Activated naive CD4-positive, alpha-beta T cell treated with anti-CD3 and anti-CD28 coated beads, Interleukin-2, amount 50 U/mL, for 72 hours (primary cell): ENCODE data around the gene TMEM97. TPM values are rescaled to one million over a fixed set of nuclear protein-coding genes. Genes with fewer than 3 reads are reported as not detected.

Experiments
- ATAC-seq, 2 donors: fragments of 150-1000 bp; cut with Tn5 transposase; 2 replicates each; pipeline ENCODE4 v1.10.0; 2021; ENCODE audit warnings: mild to moderate bottlenecking in 2 of 2, moderate library complexity in 2 of 2
- DNase-seq, 2 donors: peaks; one replicate each; pipeline ENCODE4 v3.0.0; 2021 to 2022; ENCODE audit warnings: low spot score in 2 of 2
- H3K27ac Mint-ChIP-seq, 2 donors: one replicate each; pipeline ENCODE4 v1.8.0; 2022; ENCODE audit warnings: mild to moderate bottlenecking in 2 of 2, mixed read lengths in 2 of 2
- H3K36me3 Mint-ChIP-seq, 2 donors: one replicate each; pipeline ENCODE4 v1.8.0; 2022; ENCODE audit warnings: mixed read lengths in 2 of 2
- H3K9me3 Mint-ChIP-seq, 2 donors: one replicate each; pipeline ENCODE4 v1.8.0; 2022; ENCODE audit warnings: mixed read lengths in 2 of 2
- total RNA-seq, 2 donors: library from RNA; stranded (reverse); gene quantifications; one replicate each; pipeline ENCODE4 v1.2.3, GENCODE V29; 2022

The TMEM97 gene
- total RNA-seq, 2 donors from 2014 or later: 24.5 to 31.1 TPM

DNA sequence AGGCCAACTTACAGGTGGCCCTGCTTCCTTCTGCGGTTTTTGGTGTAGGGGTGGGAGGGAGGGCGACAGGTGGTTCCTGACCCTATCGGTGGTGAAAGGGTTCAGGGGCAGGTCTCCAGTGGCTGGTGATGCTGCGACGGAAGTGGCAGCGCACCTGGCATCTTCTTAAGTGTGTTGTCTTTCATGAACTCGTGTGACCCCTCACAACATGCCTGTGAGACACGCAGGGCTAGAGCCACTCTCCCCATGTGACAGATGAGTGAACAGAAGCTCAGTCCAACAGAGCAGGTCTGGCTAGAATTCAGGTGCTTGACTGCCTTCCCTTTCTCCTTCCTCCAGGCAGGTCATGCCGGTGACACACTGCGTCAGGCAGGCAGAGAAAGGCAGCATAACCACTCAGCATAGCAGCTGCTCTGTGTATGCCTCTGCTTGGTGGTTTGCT is 24.5 kb downstream of the TMEM97 start:
- H3K9me3 Mint-ChIP-seq: no peaks in the 10 kb centered on the region
- H3K36me3 Mint-ChIP-seq: peaks cover 0 to 2% of the 10 kb centered on the region in 2 donors
- peak overlapping the region in 1 of 2 donors; percentile 38 for H3K27ac Mint-ChIP-seq
- DNase-seq: no peak
- ATAC-seq: peak in 1 of 2 donors; percentile 19

DNA sequence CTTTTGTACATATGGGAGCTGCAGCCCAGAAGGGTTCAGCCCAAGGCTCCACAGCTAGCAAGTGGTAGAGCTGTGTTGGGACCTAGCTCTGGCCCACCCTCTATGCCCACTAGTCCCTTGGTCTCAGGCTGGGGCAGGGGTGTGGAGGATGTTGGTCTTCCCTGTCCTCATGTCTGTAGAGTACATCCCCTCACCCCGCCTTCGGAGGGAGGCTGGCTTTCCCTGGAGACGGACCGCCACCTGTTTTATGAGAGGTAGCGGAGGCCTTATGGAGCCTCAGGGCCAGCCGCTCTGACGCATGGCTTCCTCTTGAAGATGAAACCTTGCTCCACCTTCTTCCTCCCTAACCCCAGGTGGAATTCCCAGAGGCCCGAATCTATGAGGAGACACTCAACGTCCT is 25.0 kb downstream of the TMEM97 start:
- H3K27ac Mint-ChIP-seq: peak overlapping the region; percentile 22 to 38
- no peaks in the 10 kb centered on the region for H3K36me3 Mint-ChIP-seq
- H3K9me3 Mint-ChIP-seq: no peaks in the 10 kb centered on the region
- DNase-seq (no peak), ATAC-seq (peak in 1 of 2 donors; percentile 18)

GRCh38 chr17:28344435-28344901 is 25.5 kb downstream of the TMEM97 start:
- H3K36me3 Mint-ChIP-seq: no peaks in the 10 kb centered on the region
- H3K27ac Mint-ChIP-seq: peak overlapping the region; percentile 22 to 38
- H3K9me3 Mint-ChIP-seq: no peaks in the 10 kb centered on the region

GRCh38 chr17:28345419-28346198 is 26.6 kb downstream of the TMEM97 start:
- peak overlapping the region; percentile 51 to 72 for H3K27ac Mint-ChIP-seq
- ATAC-seq: peak in 1 of 2 donors; percentile 15

More at GRCh38 chr17:28344435-28344901, 25.5 kb downstream of the TMEM97 start:
- DNase-seq (no peak), ATAC-seq (peak in 1 of 2 donors; percentile 25)

GRCh38 chr17:28346199-28346580 is 27.2 kb downstream of the TMEM97 start:
- Mint-ChIP-seq H3K27ac (peak overlapping the region; percentile 51 to 72), H3K9me3 (no peaks in the 10 kb centered on the region), H3K36me3 (no peaks in the 10 kb centered on the region)
- no peak for DNase-seq
- no peak for ATAC-seq

More at GRCh38 chr17:28345419-28346198, 26.6 kb downstream of the TMEM97 start:
- no peak for DNase-seq
- Mint-ChIP-seq H3K9me3 (no peaks in the 10 kb centered on the region), H3K36me3 (no peaks in the 10 kb centered on the region)

DNA sequence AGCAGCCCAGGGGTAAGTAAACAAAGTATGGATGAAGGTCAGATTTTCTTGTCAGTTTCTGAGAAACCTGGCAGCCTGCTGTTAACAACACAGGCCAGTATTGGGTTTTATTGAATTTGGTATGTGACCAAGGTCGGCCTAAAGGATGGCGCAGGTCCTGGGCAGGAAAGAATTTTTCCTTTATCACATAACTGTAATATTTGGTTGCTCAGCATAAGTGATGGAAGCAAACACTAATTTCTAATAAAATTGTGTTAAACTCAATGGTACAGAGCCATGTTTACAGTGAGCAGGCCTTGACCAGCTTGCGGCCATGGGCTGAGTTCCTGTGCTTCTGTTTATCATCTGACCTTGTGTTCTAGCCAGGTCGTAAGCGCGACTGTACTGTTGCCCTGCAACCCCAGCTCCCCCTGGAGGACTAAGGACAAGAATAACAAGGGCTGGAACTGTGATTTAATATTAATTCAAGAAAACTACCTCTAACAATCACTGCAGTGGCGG is 27.8 kb downstream of the TMEM97 start:
- DNase-seq (no peak), ATAC-seq (no peak)
- no peaks in the 10 kb centered on the region for H3K9me3 Mint-ChIP-seq
- peak overlapping the region; percentile 51 to 72 for H3K27ac Mint-ChIP-seq
- H3K36me3 Mint-ChIP-seq: no peaks in the 10 kb centered on the region

GRCh38 chr17:28347261-28347891 is 28.4 kb downstream of the TMEM97 start:
- Mint-ChIP-seq H3K27ac (peak overlapping the region in 1 of 2 donors; percentile 27), H3K36me3 (no peaks in the 10 kb centered on the region), H3K9me3 (no peaks in the 10 kb centered on the region)
- DNase-seq (no peak), ATAC-seq (no peak)

GRCh38 chr17:28348979-28349378 is 30.0 kb downstream of the TMEM97 start:
- no peaks in the 10 kb centered on the region for H3K36me3 Mint-ChIP-seq
- ATAC-seq (no peak), DNase-seq (no peak)
- H3K9me3 Mint-ChIP-seq: no peaks in the 10 kb centered on the region
- no peak overlapping the region for H3K27ac Mint-ChIP-seq

DNA sequence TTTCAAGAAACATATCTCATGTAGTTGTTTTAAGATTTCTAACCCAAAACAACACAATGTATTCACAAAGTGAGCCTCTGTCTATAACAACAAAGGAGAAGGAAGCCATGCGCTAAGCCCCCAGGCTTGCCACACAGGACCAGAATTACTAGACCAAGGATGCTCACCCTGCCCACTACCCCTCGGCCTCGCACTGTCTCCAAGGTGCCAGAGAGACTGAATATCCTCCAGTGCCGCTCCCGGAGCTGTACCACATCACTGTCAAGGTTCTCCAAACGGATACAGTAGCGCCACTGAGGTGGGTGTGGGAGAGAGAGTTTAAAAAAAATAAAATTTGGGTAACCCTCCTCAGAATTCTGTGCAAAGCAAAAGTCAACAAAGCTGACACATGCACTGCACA is 31.3 kb downstream of the TMEM97 start:
- no peak for ATAC-seq
- H3K36me3 Mint-ChIP-seq: no peaks in the 10 kb centered on the region
- H3K9me3 Mint-ChIP-seq: no peaks in the 10 kb centered on the region
- no peak for DNase-seq
- peak overlapping the region in 1 of 2 donors; percentile 10 for H3K27ac Mint-ChIP-seq

- ATAC-seq (peak; percentile 99 to 100), DNase-seq (peak; percentile 96)
- H3K36me3 Mint-ChIP-seq: peaks cover 7 to 32% of the 10 kb centered on the region in 2 donors
- no peaks in the 10 kb centered on the region for H3K9me3 Mint-ChIP-seq
- H3K27ac Mint-ChIP-seq: peak within 1 kb of the TSS; percentile 96 to 99
Measured at GRCh38 chr17:28357061-28357900, 38.3 kb downstream of the TMEM97 start, which contains the start of gene POLDIP2. Gene POLDIP2, minus strand, starts transcription at chr17:28357527. Its CDS starts 79 bp downstream, at chr17:28357448.

GRCh38 chr17:28357901-28358197 is 38.8 kb downstream of the TMEM97 start:
- Mint-ChIP-seq H3K27ac (peak overlapping the region; percentile 96 to 99), H3K9me3 (no peaks in the 10 kb centered on the region), H3K36me3 (peaks cover 7 to 32% of the 10 kb centered on the region in 2 donors)
- ATAC-seq (no peak), DNase-seq (no peak)

DNA sequence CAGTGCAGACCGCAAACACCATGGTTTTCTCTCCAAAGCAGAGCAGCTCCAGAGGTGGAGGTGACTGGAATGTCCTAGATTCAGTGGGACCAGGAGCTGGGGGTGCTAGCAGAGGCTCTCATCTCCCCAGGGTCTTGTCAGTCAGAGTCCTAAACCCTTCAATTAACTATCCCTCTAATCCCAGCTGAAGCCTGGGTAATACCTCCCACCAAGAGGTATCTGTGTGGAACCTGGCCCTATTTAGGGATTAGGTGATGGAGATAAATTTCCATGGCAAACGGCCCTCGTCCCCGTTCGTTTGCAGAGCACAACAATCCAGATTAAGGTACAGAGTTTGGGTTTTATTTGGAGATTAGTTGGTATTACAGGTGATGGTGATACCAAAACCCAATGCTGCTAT is 44.2 kb downstream of the TMEM97 start:
- ATAC-seq (no peak), DNase-seq (no peak)
- Mint-ChIP-seq H3K9me3 (no peaks in the 10 kb centered on the region), H3K36me3 (peaks cover 0 to 15% of the 10 kb centered on the region in 2 donors), H3K27ac (peak overlapping the region in 1 of 2 donors; percentile 7)

DNA sequence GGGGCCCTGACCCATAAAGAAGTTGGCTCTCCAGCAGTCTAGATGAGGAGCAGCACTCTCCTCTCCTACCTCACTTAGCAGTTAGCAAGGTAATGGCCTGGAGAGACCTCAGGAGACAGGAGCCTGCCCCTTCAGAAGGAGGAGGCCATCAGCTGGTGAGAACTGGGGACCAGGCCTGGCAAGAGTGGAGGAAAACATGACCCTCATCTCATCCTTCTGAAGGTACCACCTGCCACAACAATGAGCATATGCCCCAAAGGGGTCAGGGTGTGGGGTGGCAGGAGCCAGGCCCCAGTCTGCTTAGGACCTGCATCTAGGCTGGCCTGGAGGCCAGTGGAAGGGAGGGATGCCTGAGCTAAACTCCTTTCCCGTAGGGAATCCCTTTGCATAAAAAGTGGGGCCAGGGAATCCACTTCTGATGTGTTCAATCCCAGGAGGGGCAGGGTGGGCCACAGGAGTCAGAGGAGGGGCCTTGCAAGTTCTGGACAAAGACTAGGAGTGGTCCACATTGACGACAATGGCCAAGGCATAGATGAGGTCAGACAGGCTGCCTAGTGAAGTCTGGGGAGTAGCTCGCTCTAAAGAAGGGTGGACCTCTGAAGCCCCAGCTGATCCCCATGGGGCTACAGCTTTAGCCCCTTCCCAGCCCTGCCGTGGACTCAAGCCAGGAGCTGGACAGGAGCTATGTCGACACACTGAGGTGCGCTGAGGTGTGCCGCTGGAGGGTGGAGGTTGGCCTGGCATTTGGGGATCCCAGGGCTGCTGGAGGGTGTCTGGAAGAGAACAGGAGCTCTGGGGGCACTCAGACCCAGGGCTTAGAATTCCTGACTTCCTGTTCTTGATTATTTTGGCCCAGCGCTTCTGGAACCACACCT is 45.0 kb downstream of the TMEM97 start:
- ATAC-seq: no peak
- no peaks in the 10 kb centered on the region for H3K9me3 Mint-ChIP-seq

DNA sequence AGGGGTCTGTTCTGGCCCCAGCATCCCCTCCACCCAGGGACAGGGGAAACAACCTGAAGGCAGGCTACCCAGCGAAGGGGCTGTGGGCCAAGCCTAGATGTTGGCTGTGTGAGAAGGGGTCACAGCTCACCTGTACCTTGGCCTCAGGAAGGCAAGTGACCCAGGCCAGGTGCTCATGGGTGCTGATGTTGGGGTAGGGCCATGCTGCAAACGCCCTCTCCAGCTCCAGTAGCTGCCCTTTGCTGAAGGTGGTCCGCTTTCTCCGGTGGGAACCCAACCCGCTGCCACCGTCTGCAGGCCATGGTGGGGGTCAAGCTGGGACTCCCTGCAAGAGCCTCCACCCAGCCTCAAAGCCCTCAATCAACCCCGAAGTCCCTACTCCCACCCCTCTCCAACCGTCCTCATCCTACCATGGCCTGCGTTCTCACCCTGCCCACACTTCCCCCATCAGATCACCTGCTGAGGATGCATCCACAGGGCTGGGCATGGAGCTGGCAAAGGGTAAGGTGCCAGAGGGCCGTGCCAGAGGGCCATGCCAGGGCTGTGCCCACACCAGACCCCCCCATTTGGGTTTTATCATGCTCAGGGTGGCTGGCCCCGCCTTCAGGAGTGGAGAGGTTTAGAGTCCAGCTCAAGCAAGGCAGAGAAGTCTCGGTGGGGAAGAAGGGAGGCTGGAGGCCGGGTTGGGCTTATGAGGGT is 45.8 kb downstream of the TMEM97 start, which contains the start of gene SEBOX:
TSS of gene SEBOX (minus strand) at position 535 of the 699 bp plus-strand sequence. CDS start at position 487, 48 bp downstream.
- ATAC-seq: no peak
- DNase-seq: no peak

More for the DNA sequence above, 45.0 kb downstream of the TMEM97 start:
- H3K36me3 Mint-ChIP-seq: peaks cover 0 to 14% of the 10 kb centered on the region in 2 donors
- H3K27ac Mint-ChIP-seq: no peak overlapping the region
- no peak for DNase-seq

GRCh38 chr17:28365487-28365886 is 46.5 kb downstream of the TMEM97 start:
- no peaks in the 10 kb centered on the region for H3K9me3 Mint-ChIP-seq
- no peak overlapping the region for H3K27ac Mint-ChIP-seq
- ATAC-seq (no peak), DNase-seq (no peak)
- H3K36me3 Mint-ChIP-seq: peaks cover 0 to 9% of the 10 kb centered on the region in 2 donors

More for the DNA sequence above, 45.8 kb downstream of the TMEM97 start, which contains the start of gene SEBOX:
- peak within 1 kb of the TSS in 1 of 2 donors; percentile 74 for H3K27ac Mint-ChIP-seq
- peaks cover 0 to 14% of the 10 kb centered on the region in 2 donors for H3K36me3 Mint-ChIP-seq
- no peaks in the 10 kb centered on the region for H3K9me3 Mint-ChIP-seq
